Activated CD8-positive, alpha-beta memory T cell treated with anti-CD3 and anti-CD28 coated beads, Interleukin-2, amount 50 U/mL, for 24 hours (primary cell): Measurements from ENCODE around the gene SATL1.
"Not testable (repeated sequence)": the region's sequence is repeated elsewhere in the genome, so short reads cannot be mapped to it uniquely, and the experiment has no call there.

Experiments
- DNase-seq: peaks from one replicate; pipeline ENCODE4 v3.0.0-alpha.2; 2020; ENCODE audit errors: extremely low read depth

The SATL1 gene

GRCh38 chrX:85243761-85244449 lies at the start of gene SATL1, which contains the start of gene ZNF711:
SATL1 (minus strand) TSS chrX:85243779; CDS start chrX:85108968, 134,811 bp downstream.
ZNF711 (plus strand) TSS chrX:85243991; CDS start chrX:85247573, 3,582 bp downstream.
- no peak for DNase-seq

- DNase-seq = no peak
These were observed 45.6 kb upstream of the SATL1 start for GRCh38 chrX:85288992-85289723.

GRCh38 chrX:85285286-85285685 lies 41.7 kb upstream of the SATL1 start:
- not testable (repeated sequence) for DNase-seq

- DNase-seq = no peak
These were observed 1.1 kb upstream of the SATL1 start for GRCh38 chrX:85244450-85245211.

- DNase-seq = no peak
These were observed 424 bp downstream of the SATL1 start for GRCh38 chrX:85243155-85243554.

GRCh38 chrX:85223359-85223758 lies 20.2 kb downstream of the SATL1 start:
- no peak for DNase-seq

- DNase-seq = no peak
These were observed 22.2 kb downstream of the SATL1 start for GRCh38 chrX:85221361-85221760.

GRCh38 chrX:85215946-85216345 lies 27.6 kb downstream of the SATL1 start:
- DNase-seq = no peak

- no peak for DNase-seq
These were observed 29.6 kb downstream of the SATL1 start for GRCh38 chrX:85213792-85214530.

- DNase-seq = no peak
These were observed 40.1 kb downstream of the SATL1 start for GRCh38 chrX:85203461-85203970.

- no peak for DNase-seq
These were observed 47.3 kb downstream of the SATL1 start for GRCh38 chrX:85196319-85196718.

GRCh38 chrX:85159644-85160043 lies 83.9 kb downstream of the SATL1 start:
- no peak for DNase-seq

GRCh38 chrX:85140964-85141363 lies 102.6 kb downstream of the SATL1 start:
- DNase-seq = no peak

- DNase-seq = no peak
These were observed 104.2 kb downstream of the SATL1 start for GRCh38 chrX:85139422-85139821.

- no peak for DNase-seq
These were observed 107.2 kb downstream of the SATL1 start for GRCh38 chrX:85136409-85136808.

GRCh38 chrX:85115252-85115651 lies 128.3 kb downstream of the SATL1 start:
- no peak for DNase-seq

- no peak for DNase-seq
These were observed 128.8 kb downstream of the SATL1 start for GRCh38 chrX:85114776-85115175.

- no peak for DNase-seq
These were observed 129.4 kb downstream of the SATL1 start for GRCh38 chrX:85114171-85114570.

- DNase-seq = no peak
These were observed 129.8 kb downstream of the SATL1 start for GRCh38 chrX:85113746-85114145.

GRCh38 chrX:85112293-85112692 lies 131.3 kb downstream of the SATL1 start:
- DNase-seq = no peak

GRCh38 chrX:85111347-85111746 lies 132.2 kb downstream of the SATL1 start:
- DNase-seq = no peak

GRCh38 chrX:85109235-85109634 lies 134.3 kb downstream of the SATL1 start:
- no peak for DNase-seq
